ENCODE data around the gene ECHDC1. TPM values are rescaled to one million over a fixed set of nuclear protein-coding genes. Genes with fewer than 3 reads are reported as not detected.

ECHDC1 gene
- total RNA-seq, 6 experiments from 2014 or later, result 41.3 to 51.7 (median 45.7) TPM

GRCh38 chr6:127352524-127352923, 9.1 kb upstream of the ECHDC1 start:
- Histone ChIP-seq H3K9me3 (no peaks in the 10 kb centered on the region), H3K4me3 (no peak overlapping the region), H3K4me1 (peaks cover 0 to 3% (median 1%) of the 10 kb centered on the region in 4 donors), H3K36me3 (no peaks in the 10 kb centered on the region), H3K27me3 (no peaks in the 10 kb centered on the region), H3K27ac (no peak overlapping the region)
- no peak for TF ChIP-seq POLR2A (IDR thresholded peaks at IDR 0.05)
- no peak for TF ChIP-seq CTCF (IDR thresholded peaks at IDR 0.05)
- no peak for DNase-seq
- no peak for ATAC-seq
- WGBS (ENCODE audit: insufficient coverage, low coverage, low lambda C conversion rate, missing lambda C conversion rate), result 54% methylated on average over 2 of the region's 2 CpGs
- intact Hi-C loops (cut with DNase I), result no loop called here

GRCh38 chr6:127349980-127350379, 6.6 kb upstream of the ECHDC1 start:
- Histone ChIP-seq H3K27ac (no peak overlapping the region), H3K27me3 (no peaks in the 10 kb centered on the region), H3K9me3 (no peaks in the 10 kb centered on the region), H3K36me3 (no peaks in the 10 kb centered on the region), H3K4me1 (peaks cover 0 to 9% (median 4%) of the 10 kb centered on the region in 4 donors), H3K4me3 (no peak overlapping the region)
- intact Hi-C loops (cut with DNase I), result no loop called here
- ATAC-seq (no peak), DNase-seq (no peak)
- 89% methylated on average over 2 of the region's 2 CpGs for WGBS (ENCODE audit: insufficient coverage, low coverage, low lambda C conversion rate, missing lambda C conversion rate)
- TF ChIP-seq CTCF (IDR thresholded peaks at IDR 0.05) (no peak), POLR2A (IDR thresholded peaks at IDR 0.05) (no peak)

- no peak for TF ChIP-seq POLR2A (IDR thresholded peaks at IDR 0.05)
- Histone ChIP-seq H3K9me3 (no peaks in the 10 kb centered on the region), H3K4me1 (peaks cover 0 to 16% (median 4%) of the 10 kb centered on the region in 4 donors), H3K27ac (no peak overlapping the region), H3K36me3 (no peaks in the 10 kb centered on the region), H3K4me3 (no peak overlapping the region), H3K27me3 (no peaks in the 10 kb centered on the region)
- intact Hi-C loops (cut with DNase I), result no loop called here
- ATAC-seq (no peak), DNase-seq (no peak)
- 94% methylated on average over 8 of the region's 10 CpGs for WGBS (ENCODE audit: insufficient coverage, low coverage, low lambda C conversion rate, missing lambda C conversion rate)
Observed at GRCh38 chr6:127348028-127348661, 4.7 kb upstream of the ECHDC1 start.

- H3K9me3 ChIP-seq, result no peaks in the 10 kb centered on the region
- no peak overlapping the region for H3K27ac ChIP-seq
- no peaks in the 10 kb centered on the region for H3K36me3 ChIP-seq
- 12% methylated on average over 2 of the region's 2 CpGs for WGBS (ENCODE audit: insufficient coverage, low coverage, low lambda C conversion rate, missing lambda C conversion rate)
- TF ChIP-seq CTCF (IDR thresholded peaks at IDR 0.05) (no peak), POLR2A (IDR thresholded peaks at IDR 0.05) (no peak)
- ATAC-seq (peak in 2 of 4 donors; percentile 10 to 14), DNase-seq (no peak)
- no peaks in the 10 kb centered on the region for H3K27me3 ChIP-seq
- intact Hi-C loops (cut with DNase I), result no loop called here
- peaks cover 0 to 17% (median 6%) of the 10 kb centered on the region in 4 donors for H3K4me1 ChIP-seq
- no peak overlapping the region for H3K4me3 ChIP-seq
Observed at GRCh38 chr6:127347178-127347577, 3.8 kb upstream of the ECHDC1 start.

- H3K27me3 ChIP-seq, result no peaks in the 10 kb centered on the region
- ATAC-seq (no peak), DNase-seq (no peak)
- no peak overlapping the region for H3K27ac ChIP-seq
- no peaks in the 10 kb centered on the region for H3K9me3 ChIP-seq
- TF ChIP-seq POLR2A (IDR thresholded peaks at IDR 0.05), result no peak
- no peak for TF ChIP-seq CTCF (IDR thresholded peaks at IDR 0.05)
- H3K36me3 ChIP-seq, result no peaks in the 10 kb centered on the region
- H3K4me3 ChIP-seq, result no peak overlapping the region
- peaks cover 0 to 25% (median 12%) of the 10 kb centered on the region in 4 donors for H3K4me1 ChIP-seq
- intact Hi-C loops (cut with DNase I), result no loop called here
Observed at GRCh38 chr6:127345521-127345920, 2.1 kb upstream of the ECHDC1 start.
